Activated CD8-positive, alpha-beta memory T cell treated with anti-CD3 and anti-CD28 coated beads for 36 hours (primary cell): ENCODE results near the gene ITPR2. TPM values are rescaled to one million over a fixed set of nuclear protein-coding genes. Genes with fewer than 3 reads are reported as not detected.

Source experiments
- CTCF ChIA-PET: fragments of 350-600 bp; sonication (Branson Sonifier 250); formaldehyde crosslinking; loops from one replicate; lab custom pipeline; 2021; ENCODE audit warnings: antibody characterized with exemption; lab: Charles Lee
- POLR2A ChIA-PET: fragments of 350-600 bp; sonication (Branson Sonifier 250); formaldehyde crosslinking; loops from one replicate; lab custom pipeline; 2021; ENCODE audit warnings: antibody characterized with exemption; lab: Charles Lee
- total RNA-seq, 2 experiments: library from RNA; stranded (reverse); gene quantifications; one replicate each; pipeline ENCODE4 v1.2.3, GENCODE V29; 2021

Gene ITPR2
- total RNA-seq, 2 experiments from 2014 or later = 27.0 to 28.6 TPM

DNA sequence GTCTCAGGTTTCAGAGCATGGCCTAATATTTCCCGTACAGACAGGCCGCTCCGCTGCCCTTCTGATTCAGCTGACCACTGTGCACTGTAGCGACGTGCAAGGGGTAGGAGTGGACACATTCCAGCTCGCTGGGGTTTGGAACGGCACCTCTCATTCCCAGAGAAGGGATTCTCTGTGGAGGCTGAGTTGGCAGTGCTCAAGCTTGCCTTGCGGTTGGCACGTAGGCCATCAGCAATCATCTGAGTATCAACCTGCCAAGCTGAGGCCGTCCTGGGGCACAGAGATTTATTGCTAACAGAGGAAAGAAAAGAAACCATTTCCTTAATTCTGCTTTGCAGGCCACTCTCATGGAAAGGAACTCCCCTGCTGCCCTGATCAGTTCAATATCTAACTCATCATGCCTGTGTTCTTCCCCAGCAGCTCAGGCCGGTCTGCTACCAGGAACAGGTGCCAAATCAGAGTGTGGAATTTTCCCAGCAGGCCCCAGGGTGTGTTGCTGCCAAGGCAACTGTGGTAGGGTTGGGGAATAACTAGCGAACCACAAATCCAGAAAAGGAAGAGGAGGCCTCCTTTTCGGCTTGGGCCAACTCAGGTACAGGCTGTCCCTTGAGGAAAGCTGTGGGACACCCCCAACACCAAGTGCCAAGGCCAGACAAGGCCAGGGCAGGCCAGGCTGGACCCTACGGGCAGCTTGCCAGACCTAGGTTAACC is 545.2 kb downstream of the ITPR2 start:
- ChIA-PET CTCF (no interaction called here), POLR2A (no interaction called here)

Other genes starting within 250 kb of the ITPR2 start
- 10 to 100 TPM; 70.0 to 80.6 TPM for gene INTS13, start 104.8 kb upstream of the ITPR2 start, total RNA-seq
- 10 to 100 TPM; 49.1 to 50.5 TPM for gene FGFR1OP2, start 105.3 kb upstream of the ITPR2 start, total RNA-seq
- 10 to 100 TPM; 38.8 to 45.7 TPM for gene TM7SF3, start 181.2 kb upstream of the ITPR2 start, total RNA-seq
- 10 to 100 TPM; 27.5 to 30.5 TPM for gene MED21, start 189.4 kb upstream of the ITPR2 start, total RNA-seq
- gene C12orf71, start 249.4 kb upstream of the ITPR2 start, total RNA-seq = not detected